GM21786 (cell line): ENCODE data around the gene ZNF784.

Experiments
- ATAC-seq: cut with Tn5 transposase; IDR thresholded peaks from one replicate; pipeline ENCODE4 v1.9.1; 2021; ENCODE audit not compliant: unreplicated experiment

ZNF784 gene

DNA sequence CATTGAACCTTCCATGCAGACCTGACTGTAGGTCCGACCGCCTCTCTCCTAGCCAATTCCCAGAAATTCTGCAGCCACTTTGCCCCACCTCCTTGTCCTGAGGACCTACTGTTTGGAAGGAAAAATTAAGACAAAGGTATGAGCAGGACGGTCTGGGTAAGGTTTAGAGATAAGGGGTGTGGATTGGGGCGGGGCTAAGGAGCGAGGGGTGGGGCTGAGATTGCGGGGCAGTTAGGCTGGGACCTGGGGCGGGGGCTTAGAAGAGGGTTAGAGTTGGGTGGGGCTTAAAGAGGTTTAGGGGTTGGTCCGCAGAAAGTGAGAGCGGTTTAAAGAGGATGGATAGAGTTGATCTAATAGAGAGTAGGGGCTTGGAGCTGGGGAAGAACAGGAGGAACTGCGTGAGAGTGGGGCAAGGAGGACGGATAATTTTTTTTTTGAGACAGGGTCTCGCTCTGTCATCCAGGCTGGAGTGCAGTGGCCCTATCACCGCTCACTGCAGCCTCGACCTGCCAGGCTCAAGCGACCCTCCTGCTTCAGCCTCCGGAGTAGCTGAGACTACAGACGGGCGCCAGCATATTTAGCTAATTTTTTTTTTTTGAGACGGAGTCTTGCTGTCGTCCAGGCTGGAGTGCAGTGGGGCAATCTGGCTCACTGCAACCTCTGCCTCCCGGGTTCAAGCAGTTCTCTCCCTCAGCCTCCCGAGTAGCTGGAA is 20.6 kb downstream of the ZNF784 start:
- ATAC-seq = no peak

DNA sequence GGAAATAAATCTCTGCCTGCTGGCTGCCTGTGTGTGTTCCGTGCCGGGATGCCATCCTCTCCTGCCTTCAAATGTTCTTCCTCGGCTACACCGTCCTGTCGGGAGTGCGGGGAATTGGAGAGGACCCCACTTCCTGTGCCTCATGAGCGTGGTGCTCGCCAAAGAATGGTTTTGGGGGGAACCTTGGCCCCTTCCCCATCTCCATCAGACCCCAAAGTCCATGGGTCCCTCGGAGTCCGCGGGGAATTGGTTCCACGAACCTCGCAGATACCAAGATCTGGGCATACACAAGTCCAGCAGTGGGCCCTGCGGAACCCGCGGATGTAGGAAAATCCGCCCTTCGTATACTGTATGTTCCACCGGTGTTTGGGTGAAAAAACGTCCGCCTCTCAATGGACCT is 21.3 kb downstream of the ZNF784 start:
- no peak for ATAC-seq

DNA sequence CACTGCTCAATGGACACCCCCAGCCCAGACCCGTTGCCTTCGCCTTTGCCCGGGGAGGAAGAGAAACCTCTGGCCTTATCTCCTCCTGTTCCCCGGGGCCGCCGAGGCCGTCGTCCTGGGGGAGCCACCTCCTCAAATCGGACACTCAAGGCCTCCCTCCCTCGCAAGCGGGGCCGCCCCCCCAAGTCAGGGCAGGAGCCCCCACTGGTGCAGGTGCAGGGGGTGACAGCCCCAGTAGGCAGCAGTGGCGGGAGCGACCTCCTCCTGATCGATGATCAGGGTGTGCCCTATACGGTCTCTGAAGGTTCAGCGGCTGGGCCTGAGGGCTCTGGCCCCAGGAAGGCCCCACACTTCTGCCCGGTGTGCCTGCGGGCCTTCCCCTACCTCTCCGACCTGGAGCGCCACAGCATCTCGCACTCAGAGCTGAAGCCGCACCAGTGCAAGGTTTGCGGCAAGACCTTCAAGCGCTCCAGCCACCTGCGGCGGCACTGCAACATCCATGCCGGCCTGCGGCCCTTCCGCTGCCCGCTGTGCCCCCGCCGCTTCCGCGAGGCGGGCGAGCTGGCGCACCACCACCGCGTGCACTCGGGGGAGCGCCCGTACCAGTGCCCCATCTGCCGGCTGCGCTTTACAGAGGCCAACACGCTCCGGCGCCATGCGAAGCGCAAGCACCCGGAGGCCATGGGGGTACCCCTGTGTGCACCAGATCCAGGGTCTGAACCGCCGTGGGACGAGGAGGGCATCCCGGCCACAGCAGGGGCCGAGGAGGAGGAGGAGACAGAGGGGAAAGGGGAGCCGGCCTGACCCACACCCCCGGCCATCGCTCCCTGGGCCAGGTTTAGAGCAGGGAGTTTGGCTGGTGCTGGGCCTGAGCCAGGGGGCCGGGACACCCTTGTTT is 22.0 kb downstream of the ZNF784 start:
- no peak for ATAC-seq

DNA sequence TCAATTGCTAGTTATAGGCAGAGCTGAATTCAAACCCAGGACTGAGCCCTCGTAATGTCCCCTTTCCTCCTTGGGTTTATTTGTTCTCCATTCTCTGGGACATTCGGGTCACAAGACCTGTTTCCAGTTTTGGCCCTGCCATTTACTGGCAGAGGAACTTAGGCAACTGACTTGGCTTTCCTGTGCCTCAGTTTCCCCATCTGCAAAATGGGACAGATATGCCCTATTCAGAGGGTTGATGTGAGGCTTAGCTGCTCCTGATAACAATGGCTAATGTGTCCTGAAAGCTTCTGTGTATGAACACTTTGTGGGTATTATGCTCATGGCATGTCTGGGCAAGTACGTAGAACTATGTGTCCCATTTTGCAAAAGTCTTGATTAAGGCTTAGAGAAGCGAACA is 23.3 kb downstream of the ZNF784 start:
- ATAC-seq = no peak

DNA sequence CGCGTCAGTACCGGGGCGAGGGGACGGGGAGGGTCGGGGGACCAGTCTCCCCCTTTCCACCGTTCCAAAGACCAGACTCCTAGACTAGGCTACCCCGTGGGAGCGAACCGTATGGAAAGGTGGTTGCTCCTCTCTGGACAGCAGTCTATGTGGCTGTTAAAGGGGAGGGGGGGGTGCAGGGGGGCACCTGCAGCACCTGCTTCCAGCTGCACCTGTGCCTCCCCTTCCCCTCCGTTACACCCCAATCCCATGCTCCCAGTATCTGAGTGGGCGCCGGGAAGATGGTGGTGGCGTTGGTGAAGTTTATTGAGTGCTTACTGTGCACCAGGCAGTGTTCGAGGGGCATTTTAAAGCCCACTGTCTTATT is 23.7 kb downstream of the ZNF784 start:
- no peak for ATAC-seq

DNA sequence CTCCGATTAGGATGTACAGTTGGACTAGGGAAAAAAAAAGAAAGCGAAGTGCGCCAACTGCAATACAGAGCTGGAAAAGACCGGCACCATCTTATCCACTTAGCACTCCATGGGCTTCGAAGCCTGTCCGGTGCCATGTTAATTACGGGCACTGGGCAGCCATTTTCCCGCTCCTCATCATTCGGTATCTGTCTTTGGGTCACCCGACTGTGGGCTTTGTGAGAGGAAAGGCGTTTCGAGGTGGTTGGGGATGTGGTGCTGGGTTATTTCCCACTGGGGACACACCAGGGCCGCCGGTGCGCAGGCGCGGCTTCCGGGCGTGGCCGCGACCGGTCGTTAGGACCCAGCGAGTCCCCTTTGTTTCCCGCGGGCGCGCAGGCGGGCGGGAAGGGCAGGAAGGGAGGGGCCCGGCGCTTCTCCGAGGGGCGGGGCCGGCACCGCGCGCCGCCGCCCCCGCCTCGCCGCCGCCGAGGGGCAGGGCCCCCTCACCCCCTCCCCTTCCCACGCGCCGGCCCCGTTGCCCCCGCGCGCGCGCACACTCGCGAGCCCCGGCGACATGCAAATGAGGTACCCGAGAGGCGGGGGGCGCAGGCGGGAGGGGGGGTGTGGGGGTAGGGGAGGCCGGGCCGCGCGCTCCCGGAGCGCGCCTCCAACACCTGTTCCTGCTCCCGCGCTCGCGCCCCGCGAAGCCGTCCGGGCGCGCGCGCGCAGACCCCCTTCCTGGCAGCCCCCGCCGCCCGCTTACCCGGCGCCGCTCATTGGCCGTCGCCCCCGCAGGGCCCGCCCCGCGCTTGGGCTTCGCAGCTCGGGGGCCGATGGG is 24.3 kb downstream of the ZNF784 start, which contains the start of gene ZNF524:
TSS of gene ZNF524 (plus strand) at position 447 of the 820 bp plus-strand sequence. CDS start 1,825 bp downstream, outside the sequence.
- peak; percentile 33 for ATAC-seq

DNA sequence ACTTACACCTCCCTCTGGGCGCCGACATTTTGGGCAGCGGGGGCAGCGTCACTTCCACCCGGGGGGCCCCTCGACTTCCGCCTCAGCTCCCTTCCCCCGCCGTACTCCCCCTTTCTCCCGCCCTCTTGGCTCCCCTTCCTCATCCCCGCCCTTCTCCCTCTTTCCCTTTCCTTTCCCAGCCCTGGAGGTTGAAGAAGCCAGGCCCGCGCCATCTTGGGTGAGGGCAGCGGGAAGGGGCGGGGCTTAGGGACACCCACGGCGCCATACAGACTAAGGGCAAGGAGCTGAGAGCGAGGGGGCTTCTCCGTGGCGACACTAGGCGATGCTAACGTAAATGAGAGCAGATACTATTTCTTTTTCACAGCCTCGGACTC is 24.9 kb downstream of the ZNF784 start, which contains the start of gene FIZ1:
TSS of gene FIZ1 (minus strand) at position 50 of the 374 bp plus-strand sequence. CDS start 1,652 bp downstream, outside the sequence.
- peak; percentile 53 for ATAC-seq

DNA sequence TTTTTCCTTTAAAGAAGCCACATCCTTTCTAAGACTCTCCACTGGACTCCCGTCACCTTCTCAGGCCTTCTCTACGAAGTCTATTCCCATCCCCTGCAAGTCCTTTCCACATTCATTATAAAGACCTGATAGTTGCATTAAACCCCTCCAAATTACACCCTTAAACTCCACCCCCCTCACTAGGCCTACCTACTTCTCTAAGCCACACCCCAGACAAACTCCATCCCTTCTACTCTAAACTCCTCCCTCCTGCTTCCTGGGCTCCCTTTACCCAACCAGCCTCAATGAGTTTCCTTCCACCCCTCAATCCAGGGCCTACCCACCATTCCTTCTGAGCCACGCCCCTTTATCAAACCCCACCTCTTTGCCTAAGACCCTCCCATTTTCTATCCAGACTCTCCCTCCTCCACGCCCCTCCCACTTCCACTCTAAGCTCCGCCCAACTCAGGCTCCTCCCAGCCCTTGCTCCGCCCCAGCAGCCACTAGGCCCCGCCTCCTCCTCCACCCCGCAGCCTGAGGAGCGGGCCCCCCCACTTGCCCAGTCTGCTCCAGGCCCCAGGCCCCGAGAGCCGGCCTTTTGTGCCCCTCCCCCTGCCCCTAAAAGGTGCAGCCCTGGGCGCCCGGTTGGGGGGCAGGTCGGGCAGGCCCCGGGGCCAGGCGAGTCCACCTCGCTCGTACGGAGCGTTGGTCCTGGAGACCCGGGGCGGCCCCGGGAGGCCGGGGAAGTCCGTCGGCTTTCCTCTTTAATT is 25.5 kb downstream of the ZNF784 start:
- ATAC-seq = peak; percentile 51

DNA sequence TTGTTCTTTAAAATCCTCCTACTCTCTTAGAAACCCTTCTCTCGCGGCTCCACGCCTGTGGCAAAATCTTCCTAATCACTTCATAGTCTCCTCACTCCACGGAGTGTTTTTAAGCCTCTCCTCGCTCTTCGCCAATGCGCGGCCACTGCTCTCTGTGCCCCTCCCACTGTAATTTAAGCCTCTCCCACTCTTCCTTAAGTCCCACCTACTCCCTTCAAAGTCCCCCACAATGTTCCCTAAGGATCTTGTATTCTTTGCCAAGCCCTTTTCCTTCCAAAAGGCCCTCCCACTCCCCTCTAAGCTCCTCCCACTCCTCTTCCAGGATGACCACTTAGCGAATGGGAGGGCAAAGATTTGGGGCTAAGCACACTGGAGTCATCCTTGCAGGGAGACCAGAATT is 26.3 kb downstream of the ZNF784 start:
- no peak for ATAC-seq

DNA sequence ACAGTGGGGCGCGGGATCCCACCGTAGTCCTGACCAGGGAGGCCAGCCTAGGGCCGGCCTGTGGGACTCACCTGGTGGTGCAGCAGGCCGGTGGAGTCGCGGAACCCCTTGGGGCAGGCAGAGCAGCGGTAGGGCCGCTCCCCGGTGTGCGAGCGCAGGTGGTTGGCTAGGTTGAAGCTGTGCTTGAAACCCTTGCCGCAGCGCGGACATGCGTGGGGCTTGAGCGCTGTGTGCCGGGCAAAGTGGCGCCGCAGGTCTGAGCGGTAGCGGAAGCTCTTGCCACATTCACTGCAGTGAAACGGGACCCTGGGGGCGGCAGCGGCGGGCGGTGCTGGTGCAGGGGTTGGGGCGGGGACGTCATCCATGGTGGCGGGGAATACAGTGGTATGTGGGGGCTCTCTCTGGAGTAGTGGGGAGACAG is 26.9 kb downstream of the ZNF784 start:
- ATAC-seq = no peak

DNA sequence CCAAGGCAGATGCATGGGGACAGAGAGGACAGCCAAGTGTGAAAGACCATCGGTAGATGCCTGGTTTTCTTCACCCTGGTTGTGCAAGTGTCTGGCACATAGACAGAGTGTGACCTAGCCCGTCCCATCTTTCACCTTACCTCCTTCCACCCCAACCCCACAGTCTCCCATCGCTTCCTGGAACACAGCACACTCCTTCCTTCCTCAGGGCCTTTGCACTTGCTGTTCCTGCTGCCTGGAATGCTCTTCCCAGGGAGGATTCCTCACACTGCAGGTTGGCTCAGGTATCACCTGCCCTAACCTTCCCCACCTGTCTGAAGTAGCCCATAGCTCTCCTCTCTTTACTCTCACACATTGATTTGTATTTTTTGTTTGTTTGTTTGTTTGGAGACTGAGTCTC is 28.1 kb downstream of the ZNF784 start:
- ATAC-seq = no peak

DNA sequence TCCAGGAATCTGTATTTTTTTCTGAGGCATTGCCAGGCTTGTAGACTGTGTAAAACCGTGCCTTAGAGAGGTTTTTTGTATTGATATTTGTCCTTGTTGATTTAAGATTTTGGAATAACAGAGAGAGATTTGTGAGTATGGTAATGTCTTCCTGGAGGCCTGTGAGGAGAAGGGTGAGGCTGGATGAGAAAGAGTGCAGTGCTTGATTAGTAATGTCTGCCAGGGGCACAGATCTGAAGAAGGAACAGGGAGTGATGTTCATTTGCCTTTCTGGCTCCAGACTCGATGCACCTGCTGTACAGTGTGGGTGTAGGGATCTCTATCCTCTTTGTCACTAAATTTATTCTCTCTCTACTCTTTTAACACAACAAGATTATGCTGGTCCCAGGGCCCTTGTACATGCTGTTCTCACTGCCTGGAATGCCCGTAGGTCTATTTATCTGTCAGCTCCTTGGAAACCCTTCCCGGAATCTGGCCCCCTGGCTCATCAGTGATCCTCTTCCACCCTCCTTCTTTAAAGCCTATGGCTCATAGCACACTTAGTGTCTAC is 29.3 kb downstream of the ZNF784 start:
- ATAC-seq = no peak

DNA sequence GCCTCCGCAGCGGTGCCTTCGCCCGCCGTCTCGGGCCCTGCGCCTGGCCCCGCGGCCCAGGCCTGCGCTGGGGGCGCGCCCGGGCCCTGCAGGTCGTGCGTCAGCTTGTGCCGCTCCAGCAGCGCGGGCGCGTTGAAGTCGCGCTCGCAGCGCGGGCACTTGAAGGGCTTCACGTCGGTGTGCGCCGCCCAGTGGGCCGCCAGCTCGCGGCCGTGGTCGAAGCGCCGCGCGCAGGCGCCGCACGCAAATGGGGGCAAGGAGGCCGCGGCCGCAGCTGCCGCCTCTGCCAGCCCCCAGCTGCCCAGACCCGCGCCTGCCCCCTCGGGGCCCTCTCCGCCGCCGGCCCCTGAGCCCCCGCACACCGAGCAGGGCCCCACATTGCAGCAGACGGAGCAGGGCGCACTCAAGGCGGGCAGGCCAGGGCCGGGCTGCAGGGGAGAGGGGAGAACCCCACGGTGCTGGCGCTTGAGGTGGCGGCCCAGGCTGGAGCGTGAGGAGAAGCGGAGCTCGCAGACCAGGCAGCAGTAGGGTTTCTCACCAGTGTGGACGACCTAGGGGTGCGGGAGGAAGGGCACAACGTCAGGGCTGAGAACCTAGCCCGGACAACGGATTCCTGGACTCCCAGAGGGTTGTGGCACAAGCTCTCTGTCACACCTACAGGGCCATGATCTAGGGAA is 31.1 kb downstream of the ZNF784 start:
- no peak for ATAC-seq

DNA sequence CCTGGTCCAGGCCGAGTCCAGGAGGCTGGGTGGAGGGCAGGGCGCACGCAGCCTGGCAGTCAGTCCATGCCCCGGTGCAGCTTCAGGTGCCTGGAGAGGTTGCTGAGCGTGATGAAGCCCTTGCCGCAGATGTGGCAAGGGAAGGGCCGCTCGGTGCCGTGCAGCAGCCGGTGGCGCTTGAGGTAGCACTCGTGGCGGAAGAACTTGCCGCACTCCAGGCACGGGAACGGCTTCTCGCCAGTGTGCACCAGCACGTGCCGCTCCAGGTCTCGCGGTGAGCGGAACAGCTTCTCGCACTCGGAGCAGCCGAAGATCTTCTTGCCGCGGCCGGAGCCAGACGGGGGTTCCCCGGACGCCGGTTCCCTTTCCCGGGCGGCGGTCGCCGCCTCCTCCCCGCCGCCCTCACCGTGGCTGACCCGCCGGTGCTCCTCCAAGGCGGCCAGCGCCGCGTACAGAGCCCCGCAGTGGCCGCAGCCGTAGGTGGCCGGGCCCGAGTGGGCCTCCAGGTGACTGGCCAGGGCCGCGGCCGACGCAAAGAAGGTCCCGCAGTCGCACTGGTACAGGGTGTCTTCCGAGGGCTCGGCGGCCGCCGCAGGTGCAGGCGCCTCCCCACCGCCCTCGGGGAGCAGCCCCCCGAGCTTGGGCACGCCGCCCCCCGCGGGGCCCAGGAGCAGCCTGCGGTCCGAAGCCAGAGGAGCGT is 31.8 kb downstream of the ZNF784 start:
- ATAC-seq = no peak

DNA sequence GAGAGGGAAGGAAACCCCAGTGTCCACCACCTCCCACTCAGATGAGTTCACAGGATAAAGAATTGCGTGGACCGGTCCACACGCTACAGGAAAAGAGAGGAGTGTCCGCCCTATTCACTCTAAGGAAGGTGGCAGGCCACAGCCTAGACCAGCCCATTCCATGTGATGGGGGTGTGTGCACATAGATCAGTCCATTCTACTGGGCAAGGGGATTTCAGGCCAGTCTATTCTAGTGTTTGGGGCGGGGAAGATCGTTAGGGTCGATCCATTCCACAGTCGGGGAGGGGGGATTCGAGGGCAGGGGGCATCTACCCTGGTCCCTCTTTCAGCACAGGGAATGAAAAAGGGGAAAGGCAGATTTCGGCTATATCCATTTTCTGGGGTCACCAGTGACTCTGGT is 32.8 kb downstream of the ZNF784 start:
- no peak for ATAC-seq

DNA sequence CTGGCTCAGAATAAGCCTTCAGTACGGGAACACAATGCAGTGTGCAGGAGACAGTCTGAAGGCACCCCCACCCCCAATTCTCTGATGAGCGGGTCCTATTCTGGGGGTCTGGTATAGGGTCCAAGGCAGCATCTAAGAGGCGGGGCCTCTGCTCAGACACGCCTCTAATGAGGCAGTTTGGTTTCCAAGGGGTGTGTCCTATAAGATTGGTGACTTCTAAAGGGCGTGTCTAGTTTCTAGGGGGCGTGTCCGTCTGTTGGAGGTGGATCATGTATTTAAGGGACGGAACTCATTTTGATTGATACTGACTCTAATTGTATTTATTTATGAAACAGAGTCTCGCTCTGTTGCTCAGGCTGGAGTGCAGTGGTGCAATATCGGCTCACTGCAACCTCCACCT is 33.7 kb downstream of the ZNF784 start:
- no peak for ATAC-seq

DNA sequence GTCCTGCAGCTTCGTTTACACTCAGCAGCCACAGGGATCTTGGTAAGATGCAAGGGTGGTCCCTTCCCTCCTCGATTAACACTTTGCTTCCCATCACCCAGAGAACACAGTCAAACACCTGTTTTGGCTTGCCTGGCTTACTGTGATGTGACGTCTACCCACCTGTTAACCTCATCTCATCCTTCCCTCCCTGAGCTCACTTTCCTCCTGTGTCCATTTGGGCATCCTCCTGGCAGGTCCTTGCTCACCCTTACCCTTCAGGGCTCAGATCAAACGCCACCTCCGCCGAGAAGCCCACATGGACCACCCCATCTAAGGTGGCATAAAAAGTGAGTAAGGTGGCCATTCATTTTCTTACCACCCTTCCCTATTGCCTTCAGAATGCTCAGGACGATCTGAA is 34.3 kb downstream of the ZNF784 start:
- ATAC-seq = no peak

DNA sequence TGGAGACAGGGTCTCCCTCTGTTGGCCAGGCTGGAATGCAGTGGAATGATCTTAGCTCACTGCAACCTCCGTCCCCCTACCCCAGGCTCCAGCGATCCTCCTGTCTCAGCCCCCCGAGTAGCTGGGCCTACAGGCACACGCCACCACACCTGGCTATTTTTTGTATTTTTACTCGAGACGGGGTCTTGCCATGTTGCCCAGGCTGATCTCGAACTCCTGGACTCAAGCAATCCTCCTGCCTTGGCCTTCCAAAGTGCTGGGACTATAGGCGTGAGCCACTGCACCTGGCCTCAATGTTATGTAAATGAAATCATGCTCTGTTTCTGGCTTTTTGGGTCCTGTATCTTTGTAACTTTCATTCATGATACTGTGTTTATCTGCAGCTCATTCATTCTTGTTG is 35.6 kb downstream of the ZNF784 start:
- ATAC-seq = no peak
